ENCODE data around the gene JAM3. TPM values are rescaled to one million over a fixed set of nuclear protein-coding genes. Genes with fewer than 3 reads are reported as not detected.
A peak's percentile ranks its signal among the peaks of the same experiment; 100 is the strongest.

The JAM3 gene
- total RNA-seq, 1 experiment from 2014 or later = 32.9 TPM

DNA sequence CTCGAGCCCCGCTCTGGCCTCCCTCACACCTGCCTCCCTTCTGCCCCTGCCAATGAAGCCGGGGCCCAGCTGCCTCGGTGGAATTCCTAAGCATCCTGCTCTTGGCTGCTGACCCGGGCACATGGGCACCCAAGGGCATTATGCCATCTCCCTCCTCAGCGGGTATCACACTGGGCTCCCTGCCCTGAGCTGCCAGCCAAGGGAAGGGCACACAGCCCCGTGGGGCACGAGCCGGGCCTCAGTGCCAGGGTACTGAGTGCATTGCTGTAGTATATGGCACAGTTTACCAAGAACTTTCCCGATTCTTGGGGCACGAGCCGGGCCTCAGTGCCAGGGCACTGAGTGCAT, 43.8 kb upstream of the JAM3 start (continued):
- TF ChIP-seq, protein P1, sequence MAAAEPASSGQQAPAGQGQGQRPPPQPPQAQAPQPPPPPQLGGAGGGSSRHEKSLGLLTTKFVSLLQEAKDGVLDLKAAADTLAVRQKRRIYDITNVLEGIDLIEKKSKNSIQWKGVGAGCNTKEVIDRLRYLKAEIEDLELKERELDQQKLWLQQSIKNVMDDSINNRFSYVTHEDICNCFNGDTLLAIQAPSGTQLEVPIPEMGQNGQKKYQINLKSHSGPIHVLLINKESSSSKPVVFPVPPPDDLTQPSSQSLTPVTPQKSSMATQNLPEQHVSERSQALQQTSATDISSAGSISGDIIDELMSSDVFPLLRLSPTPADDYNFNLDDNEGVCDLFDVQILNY (CRISPR knock-in tag; IDR thresholded peaks at IDR 0.05) = no peak

DNA sequence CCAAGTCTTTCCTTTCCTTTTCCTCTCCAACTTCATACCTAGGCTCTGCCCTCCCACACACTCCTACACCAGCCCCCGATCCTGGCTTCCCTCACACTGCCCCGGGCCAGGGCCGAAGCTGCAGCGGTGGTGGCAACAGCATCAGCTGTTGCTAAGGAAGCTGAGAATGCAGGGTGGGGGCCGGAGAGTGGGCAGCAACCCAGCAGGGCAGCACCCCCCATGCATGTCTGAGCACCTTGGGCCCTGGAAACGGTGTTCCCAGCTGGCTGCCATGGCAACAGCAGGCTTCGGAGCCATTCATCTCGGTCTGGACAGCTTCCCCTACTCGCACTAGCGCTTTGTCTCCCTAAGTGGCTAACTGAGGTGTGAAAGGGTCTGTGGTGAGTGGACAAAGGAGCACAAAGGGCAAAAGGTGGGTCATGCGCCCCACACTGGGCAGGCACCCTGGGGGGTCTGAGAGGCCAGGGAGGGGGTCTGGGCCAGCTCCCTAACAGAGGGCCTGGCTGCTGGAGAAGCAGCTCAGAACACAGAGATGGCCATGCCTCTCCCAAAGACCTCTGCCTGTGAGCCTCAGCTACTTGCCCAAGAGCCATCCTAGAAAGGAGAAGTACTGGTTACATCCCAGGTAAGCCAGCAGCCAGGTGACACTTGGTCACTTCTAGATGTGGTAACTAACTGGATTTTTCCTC, 42.1 kb upstream of the JAM3 start:
- POLR2A ChIA-PET = no interaction called here
- no peak overlapping the region for H3K4me3 Mint-ChIP-seq
- no peak overlapping the region for H3K27ac Mint-ChIP-seq
- peaks cover 21% of the 10 kb centered on the region for H3K4me1 Mint-ChIP-seq
- H3K36me3 Mint-ChIP-seq = no peaks in the 10 kb centered on the region
- ATAC-seq (peak; percentile 62), DNase-seq (ENCODE audit: low spot score) (peak; percentile 47)
- TF ChIP-seq TEAD4 (CRISPR knock-in tag; IDR thresholded peaks at IDR 0.05) = no peak
- peak; percentile 85 for TF ChIP-seq ZNF423 (CRISPR knock-in tag; IDR thresholded peaks at IDR 0.05)
- H3K27me3 Mint-ChIP-seq (ENCODE audit: low read depth) = peaks cover 26% of the 10 kb centered on the region
- no peaks in the 10 kb centered on the region for H3K9me3 Mint-ChIP-seq
- CTCF ChIA-PET = interaction anchor here (0.6 to 9.1 kb wide), 6 partner anchors 10 to 80 kb away, joined by 3 to 125 read pairs (median 6); no protein-coding TSS in a partner anchor

DNA sequence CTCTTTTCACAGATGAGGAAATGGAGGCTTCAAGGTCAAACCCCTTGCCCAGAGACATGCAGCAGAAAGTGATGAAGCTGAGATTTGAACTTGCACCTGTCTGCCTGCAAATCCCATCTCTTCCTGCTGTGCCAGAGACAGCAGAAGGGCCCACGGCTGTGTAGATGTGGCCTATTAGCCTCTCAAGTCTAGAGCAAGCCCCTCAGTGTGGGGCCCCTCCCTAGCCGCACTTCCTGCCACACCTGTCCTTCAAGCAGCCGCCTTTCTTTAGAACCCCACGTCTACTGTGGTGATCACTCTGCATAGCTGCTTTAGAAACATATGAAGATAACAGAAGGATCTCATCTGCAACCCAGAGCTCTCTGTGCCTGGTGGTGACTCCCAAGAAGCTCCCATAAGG, 41.2 kb upstream of the JAM3 start:
- peak; percentile 7 for DNase-seq (ENCODE audit: low spot score)
- POLR2A ChIA-PET = no interaction called here
- Mint-ChIP-seq H3K4me3 (no peak overlapping the region), H3K4me1 (peaks cover 28% of the 10 kb centered on the region), H3K27ac (no peak overlapping the region), H3K27me3 (ENCODE audit: low read depth) (peaks cover 34% of the 10 kb centered on the region), H3K9me3 (no peaks in the 10 kb centered on the region), H3K36me3 (no peaks in the 10 kb centered on the region)
- TF ChIP-seq, protein P2, sequence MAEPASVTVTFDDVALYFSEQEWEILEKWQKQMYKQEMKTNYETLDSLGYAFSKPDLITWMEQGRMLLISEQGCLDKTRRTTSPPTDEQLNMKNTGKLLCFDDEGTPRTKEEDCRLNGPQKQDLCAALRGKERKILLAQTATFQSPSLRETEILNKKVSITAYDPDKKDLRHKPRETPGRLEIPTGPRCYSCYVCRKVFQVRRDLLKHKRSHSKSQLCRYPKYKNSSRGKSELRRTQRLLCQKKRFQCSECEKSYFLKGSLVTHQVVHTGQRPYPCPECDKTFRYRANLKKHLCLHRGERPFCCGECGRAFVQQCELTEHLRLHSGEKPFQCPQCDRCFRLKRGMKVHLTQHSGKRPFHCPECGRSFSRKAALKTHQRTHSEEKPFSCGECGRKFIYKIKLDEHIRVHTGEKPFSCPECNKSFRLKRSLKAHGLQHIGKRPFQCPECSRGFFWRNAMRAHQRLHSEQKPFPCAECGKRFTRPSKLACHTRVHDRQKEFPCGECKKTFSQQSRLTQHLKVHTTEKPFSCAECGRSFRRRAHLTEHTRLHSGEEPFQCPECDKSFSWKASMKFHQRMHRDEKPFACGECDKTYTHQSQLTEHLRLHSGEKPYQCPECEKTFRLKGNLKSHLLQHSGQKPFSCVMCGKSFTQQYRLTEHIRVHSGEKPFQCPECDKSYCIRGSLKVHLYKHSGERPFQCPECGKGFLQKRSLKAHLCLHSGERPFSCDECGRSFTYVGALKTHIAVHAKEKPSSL (CRISPR knock-in tag; conservative IDR thresholded peaks at IDR 0.05) = no peak
- no peak for ATAC-seq
- CTCF ChIA-PET = interaction anchor here (0.5 to 9.1 kb wide), 7 partner anchors 10 to 739 kb away, joined by 3 to 125 read pairs (median 4); no protein-coding TSS in a partner anchor

- no peaks in the 10 kb centered on the region for H3K36me3 Mint-ChIP-seq
- ChIA-PET POLR2A (no interaction called here), CTCF (interaction anchor here (0.9 to 9.1 kb wide), 5 partner anchors 10 to 101 kb away, joined by 3 to 125 read pairs (median 17); no protein-coding TSS in a partner anchor)
- peaks cover 34% of the 10 kb centered on the region for H3K27me3 Mint-ChIP-seq (ENCODE audit: low read depth)
- no peak overlapping the region for H3K4me3 Mint-ChIP-seq
- no peak overlapping the region for H3K27ac Mint-ChIP-seq
- peaks cover 33% of the 10 kb centered on the region for H3K4me1 Mint-ChIP-seq
- DNase-seq (ENCODE audit: low spot score) (no peak), ATAC-seq (no peak)
- no peaks in the 10 kb centered on the region for H3K9me3 Mint-ChIP-seq
- TF ChIP-seq RORB (CRISPR knock-in tag; IDR thresholded peaks at IDR 0.05) (no peak), MAX (CRISPR knock-in tag; IDR thresholded peaks at IDR 0.05) (no peak), ARID4B (CRISPR knock-in tag; IDR thresholded peaks at IDR 0.05; ENCODE audit: borderline replicate concordance) (no peak), TCF7 (CRISPR knock-in tag; IDR thresholded peaks at IDR 0.05; ENCODE audit: low read depth) (no peak), ZMAT4 (CRISPR knock-in tag; IDR thresholded peaks at IDR 0.05) (no peak), MLX (CRISPR knock-in tag; IDR thresholded peaks at IDR 0.05) (no peak), ATF2 (CRISPR knock-in tag; IDR thresholded peaks at IDR 0.05; ENCODE audit: borderline replicate concordance, low read depth) (no peak), NFE2L1 (CRISPR knock-in tag; IDR thresholded peaks at IDR 0.05) (no peak)
- TF ChIP-seq, protein P2 (CRISPR knock-in tag; conservative IDR thresholded peaks at IDR 0.05) = no peak
- TF ChIP-seq, protein P3, sequence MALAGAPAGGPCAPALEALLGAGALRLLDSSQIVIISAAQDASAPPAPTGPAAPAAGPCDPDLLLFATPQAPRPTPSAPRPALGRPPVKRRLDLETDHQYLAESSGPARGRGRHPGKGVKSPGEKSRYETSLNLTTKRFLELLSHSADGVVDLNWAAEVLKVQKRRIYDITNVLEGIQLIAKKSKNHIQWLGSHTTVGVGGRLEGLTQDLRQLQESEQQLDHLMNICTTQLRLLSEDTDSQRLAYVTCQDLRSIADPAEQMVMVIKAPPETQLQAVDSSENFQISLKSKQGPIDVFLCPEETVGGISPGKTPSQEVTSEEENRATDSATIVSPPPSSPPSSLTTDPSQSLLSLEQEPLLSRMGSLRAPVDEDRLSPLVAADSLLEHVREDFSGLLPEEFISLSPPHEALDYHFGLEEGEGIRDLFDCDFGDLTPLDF (CRISPR knock-in tag; IDR thresholded peaks at IDR 0.05) = no peak
Observed at GRCh38 chr11:134028368-134028920, 40.4 kb upstream of the JAM3 start.

All from WTC11 (cell line).